NCI-H1105 treated with DMSO at 0.1 percent for 48 hours (cell line): ENCODE data around the gene CCDC110.
"Not testable (repeated sequence)": the region's sequence is repeated elsewhere in the genome, so short reads cannot be mapped to it uniquely, and the experiment has no call there.

Source experiments
- DNase-seq: peaks from one replicate; lab custom pipeline; 2025; lab: John Stamatoyannopoulos, UW

Gene CCDC110

DNA sequence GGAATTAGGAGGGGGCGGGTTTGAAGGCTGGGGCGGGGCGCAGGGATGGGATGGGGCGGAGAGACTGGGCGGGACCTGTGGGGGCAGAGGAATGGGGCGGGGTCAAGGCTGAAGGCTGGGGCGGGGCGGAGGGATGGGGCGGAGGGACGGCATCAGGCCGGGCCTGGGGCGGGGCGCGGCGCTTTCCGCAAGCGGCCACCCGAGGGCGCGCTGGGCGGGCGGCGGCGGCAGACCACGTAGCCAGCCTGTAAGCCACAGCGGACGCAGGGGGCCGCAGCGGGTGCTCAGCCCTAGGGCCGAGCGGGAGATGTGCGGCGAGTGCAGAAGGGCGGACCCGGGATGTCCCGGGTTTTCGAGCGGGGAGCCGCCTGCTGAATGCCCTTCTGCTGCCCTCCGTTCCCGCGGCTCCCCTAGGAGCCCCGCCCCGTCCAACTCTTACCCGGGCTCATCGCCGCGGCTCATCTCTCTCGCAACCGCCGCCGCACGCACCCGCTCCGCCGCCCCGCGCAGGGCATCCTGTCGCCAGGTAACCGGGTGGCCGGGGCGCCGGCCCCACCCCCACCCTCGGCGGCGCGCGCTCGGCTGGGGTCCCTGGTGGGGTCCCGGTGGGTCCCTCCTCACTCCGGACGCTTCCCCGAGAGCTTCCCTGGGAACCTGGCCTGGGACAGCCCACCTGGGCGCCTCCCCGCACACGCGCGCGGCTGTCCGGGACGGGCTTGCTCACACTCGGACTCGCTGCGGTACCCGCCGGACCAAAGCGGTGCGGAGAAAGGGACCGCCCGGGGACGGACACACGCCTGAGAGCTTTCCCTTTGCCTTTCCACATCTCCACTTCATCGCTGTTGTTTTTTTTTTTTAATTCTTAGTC, at the start of gene CCDC110:
Gene CCDC110, minus strand, starts transcription at position 499 of the 868 bp plus-strand sequence. Its CDS starts 50 bp downstream, at position 449.
- peak; percentile 67 for DNase-seq

DNA sequence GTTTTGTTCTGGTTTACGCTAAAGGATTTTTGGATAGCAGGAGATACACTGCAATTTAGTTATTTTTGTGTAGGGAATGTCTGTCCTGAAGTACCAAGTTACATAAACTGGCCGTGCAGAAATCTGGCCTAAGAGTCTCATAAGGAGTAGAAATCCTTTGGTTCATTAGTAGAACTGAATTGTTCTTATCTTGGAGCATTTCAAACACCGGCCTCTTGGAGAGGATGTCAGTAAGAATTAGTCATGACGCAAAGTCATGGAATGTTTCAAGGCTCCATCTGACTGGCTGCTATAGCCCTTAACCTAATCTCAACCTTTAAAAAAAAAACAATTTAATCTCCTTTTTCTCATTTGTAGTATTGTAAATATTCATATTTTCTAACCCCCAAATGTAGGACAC, 48.6 kb upstream of the CCDC110 start:
- no peak for DNase-seq

GRCh38 chr4:185518494-185518893, 47.0 kb upstream of the CCDC110 start:
- no peak for DNase-seq

- DNase-seq = no peak
These were observed 46.5 kb upstream of the CCDC110 start for GRCh38 chr4:185518069-185518468.

- DNase-seq = no peak
These were observed 43.7 kb upstream of the CCDC110 start for GRCh38 chr4:185515248-185515647.

- no peak for DNase-seq
These were observed 42.7 kb upstream of the CCDC110 start for GRCh38 chr4:185514182-185514697.

DNA sequence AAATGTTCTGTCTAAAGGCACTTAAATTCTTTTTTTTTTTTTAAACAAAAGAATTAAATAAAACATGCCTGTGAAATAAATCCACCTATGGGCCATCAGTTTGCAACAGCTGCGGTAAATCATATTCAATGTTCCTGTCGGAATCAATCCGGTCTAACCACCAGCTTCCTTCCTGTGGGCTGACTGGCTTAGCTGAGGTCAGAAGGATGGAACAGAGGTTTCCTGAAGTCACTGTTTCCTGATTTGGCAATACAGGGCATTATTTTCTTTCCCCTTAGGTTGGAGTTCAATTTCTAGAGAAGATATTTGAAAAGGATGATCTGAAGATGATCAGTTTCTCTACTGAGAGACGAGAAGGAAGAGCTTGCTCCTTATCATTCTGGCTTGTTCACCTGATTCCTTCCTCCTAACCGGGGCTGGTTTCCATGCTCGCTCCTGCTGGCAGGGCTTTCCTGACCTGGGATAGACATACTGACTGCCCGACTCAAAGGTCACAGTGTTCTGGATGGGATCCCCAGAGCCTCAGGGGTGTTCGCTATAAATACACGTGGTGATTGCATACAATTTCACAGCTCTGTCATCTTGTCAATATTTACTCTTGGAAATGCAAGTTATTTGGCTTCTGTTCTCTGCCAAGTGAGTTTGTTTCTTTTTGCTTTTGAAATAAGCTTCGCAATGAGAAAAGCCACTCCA, 42.1 kb upstream of the CCDC110 start:
- DNase-seq = no peak

DNA sequence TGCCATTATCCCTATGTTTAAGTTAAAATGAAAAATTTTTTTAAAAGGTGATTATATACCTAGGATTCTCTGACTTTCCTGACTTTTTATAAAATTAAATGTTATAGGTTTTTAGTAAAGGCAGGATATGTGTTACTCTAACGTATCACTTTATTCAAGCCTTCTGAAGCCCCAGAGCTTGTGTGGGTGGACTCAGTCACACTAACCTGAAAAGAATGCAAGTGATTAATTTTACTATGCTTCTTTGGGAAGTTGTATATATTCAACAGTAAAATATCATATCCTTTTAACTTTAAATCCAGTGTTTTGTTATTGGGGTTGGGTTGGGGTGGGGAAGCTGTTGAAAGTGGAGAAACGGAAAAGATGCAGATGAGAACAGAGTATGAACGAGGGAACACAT, 41.0 kb upstream of the CCDC110 start:
- DNase-seq = no peak

DNA sequence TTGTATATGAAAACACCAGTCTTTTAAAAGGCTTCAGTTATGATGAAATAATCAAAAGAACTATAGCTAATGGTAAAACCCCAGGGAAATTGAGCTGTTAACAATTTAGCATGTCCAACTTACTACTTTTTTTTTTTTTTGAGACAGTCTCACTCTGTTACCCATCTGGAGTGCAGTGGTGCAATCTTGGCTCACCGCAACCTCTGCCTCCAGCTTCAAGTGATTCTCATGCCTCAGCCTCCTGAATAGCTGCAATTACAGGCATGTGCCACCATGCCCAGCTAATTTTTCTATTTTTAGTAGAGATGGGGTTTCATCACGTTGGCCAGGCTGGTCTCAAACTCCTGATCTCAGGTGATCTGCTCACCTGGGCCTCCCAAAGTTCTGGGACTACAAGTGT, 39.7 kb upstream of the CCDC110 start:
- not testable (repeated sequence) for DNase-seq

GRCh38 chr4:185510806-185511205, 39.3 kb upstream of the CCDC110 start:
- no peak for DNase-seq

DNA sequence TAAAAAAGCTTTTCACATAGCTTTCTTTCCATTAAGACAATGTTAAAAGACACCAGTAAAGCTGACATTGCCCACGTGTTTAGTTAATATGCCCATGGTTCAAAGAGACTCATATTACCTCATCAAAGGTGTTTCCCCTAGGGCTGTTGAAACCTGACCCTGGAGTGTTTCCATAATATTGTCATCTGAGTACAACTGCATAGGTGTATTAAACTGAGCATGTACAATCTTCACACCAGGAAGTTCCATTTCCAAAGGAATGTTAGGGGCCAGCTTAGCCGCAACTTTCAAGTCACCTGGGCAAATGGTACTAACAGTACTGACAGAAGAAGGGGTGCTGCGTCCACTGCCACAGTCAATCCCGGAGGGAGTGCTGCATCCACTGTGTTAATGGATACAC, 36.6 kb upstream of the CCDC110 start:
- peak; percentile 12 for DNase-seq

- no peak for DNase-seq
These were observed 34.9 kb upstream of the CCDC110 start for GRCh38 chr4:185506422-185506821.

- no peak for DNase-seq
These were observed 32.8 kb upstream of the CCDC110 start for GRCh38 chr4:185504098-185505047.

DNA sequence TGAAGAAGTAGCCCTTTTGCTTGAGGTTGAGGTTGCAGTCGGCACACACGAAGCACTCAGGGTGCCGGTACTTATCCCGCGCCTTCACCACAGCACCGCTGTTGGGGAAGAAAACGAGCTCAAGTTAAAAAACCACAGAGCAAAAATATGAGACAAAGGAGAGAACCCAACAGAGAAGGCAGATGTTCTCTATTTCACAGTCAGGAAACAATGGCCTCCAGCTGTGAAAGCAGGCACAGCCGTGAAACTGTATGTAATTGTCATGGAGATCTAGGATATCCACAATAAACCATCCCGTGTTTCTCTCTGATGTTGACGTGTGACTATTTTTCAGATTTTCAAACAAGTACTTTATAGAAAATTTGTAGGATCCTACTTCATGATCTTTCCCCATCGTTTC, 30.9 kb upstream of the CCDC110 start:
- no peak for DNase-seq

DNA sequence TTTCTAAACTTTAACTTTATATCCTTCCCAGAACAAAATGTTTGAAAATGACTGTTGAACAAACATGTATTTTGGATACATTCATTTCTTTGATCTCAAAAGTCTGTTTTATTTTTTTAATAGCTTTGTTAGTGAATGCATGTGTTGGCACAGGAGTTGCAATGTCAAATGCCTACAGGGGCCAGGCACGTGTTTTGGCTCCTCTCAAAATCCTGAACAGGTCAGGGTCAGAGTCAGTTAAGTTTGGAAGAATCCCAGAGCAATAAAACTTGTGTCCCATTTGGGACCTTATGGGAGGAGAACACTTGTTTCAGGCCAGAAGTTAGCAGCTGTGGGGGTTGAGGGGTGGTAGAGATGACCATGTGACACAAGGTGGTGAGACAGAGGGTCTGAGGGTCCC, 29.0 kb upstream of the CCDC110 start:
- no peak for DNase-seq

DNA sequence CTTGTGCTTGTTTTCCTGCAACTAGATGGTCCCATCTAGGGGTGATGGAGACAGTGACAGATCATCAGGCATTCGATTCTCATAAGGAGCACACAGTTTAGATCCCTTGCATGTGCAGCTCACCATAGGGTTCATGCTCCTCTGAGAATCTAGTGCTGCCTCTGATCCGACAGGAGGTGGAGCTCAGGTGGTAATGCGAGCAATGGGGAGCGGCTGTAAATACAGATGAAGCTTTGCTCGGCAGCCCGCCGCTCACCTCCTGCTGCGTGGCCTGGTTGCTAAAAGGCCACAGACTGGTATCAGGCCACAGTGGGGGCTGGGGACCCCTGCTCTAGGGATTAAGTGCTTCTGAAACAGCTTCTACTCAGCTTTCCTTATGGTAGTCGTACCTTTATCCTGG, 28.5 kb upstream of the CCDC110 start:
- no peak for DNase-seq

- DNase-seq = no peak
These were observed 17.1 kb upstream of the CCDC110 start for GRCh38 chr4:185488650-185489049.

- DNase-seq = no peak
These were observed 9.9 kb upstream of the CCDC110 start for GRCh38 chr4:185481401-185481800.

GRCh38 chr4:185480016-185480732, 8.6 kb upstream of the CCDC110 start:
- no peak for DNase-seq

DNA sequence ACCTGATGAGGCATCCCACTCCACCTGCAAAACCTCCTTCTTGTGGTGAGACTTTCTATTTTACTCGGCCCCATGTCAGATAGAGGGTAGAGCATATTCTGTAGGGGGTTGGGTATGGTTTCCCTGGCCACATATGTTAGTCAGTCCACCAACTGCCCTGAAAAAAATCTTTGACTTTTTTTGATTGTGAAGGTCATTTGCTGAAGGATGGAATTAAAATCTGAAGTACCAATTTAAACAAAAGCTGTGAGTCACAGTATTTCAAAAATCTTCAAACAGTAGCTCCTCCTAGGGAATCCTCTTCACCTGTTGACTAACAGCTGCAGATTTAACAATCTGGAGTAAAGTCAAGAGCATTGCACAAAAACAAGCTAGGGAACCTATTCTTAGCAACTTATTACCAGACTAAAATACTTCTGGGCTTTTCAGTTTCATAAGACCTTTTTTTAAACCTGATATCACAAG, 8.0 kb upstream of the CCDC110 start:
- no peak for DNase-seq

DNA sequence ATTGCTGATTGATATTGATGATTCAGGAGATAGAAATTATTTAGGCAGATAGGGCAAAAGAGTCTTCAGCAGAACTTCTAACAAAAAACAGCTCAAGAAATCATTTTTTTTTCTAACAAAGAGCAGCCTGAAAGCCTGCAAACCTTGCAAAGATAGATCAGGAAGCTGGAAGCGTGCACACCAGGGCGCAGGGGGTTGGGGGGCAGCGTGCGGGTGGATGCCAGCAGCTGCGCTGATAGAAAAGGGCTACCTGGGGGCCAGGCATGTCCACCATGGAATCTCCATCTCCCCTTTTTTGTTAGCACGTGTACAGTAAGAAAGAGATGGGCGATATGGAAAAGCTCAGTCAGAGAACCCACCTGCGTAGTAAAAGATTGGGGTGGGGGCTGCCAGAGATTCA, 1.7 kb upstream of the CCDC110 start:
- DNase-seq = no peak
